Left forelimb (tissue), 1 donor: ENCODE data around the gene PDCD10.

Experiments
- DNase-seq: peaks from one replicate; pipeline ENCODE4 v3.0.0-alpha.2; 2018; ENCODE audit warnings: low spot score

PDCD10 gene

DNA sequence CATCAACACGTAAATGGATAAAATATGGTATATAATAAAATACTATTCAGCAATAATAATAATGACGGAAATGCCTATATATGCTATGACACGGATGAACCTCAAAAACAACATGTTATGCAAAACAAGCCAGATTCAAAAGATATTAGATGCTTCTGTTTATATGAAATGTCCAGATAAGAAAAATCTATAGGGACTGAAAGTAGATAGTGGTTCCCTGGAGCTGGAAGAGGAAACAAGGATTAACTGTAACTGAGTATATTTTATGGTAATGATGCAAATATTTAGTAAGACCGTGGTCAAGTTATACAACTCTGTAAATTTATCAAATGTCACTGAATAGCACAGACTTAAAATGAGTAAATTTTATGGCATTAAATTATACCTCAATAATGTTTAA lies 55.2 kb downstream of the PDCD10 start:
- DNase-seq: no peak

DNA sequence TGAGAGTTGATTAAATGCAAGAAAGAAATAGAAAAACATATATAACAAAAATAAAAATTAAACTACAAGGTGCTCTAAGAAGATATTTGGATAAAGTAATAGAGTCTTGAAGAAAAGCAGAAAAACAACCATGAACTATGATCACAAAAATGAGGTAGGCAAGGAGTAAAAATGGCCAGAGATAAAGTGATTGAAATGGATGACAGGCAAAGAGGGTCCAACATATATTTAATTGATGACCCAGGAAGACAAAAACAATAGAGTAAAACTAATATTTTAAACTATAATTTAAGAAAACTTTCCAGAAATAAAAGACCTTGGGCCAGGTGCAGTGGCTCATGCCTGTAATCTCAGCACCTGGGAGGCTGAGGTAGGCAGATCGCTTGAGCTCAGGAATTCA lies 58.8 kb downstream of the PDCD10 start:
- no peak for DNase-seq

- no peak for DNase-seq
Observed at GRCh38 chr3:167673221-167673620, 61.5 kb downstream of the PDCD10 start.

DNA sequence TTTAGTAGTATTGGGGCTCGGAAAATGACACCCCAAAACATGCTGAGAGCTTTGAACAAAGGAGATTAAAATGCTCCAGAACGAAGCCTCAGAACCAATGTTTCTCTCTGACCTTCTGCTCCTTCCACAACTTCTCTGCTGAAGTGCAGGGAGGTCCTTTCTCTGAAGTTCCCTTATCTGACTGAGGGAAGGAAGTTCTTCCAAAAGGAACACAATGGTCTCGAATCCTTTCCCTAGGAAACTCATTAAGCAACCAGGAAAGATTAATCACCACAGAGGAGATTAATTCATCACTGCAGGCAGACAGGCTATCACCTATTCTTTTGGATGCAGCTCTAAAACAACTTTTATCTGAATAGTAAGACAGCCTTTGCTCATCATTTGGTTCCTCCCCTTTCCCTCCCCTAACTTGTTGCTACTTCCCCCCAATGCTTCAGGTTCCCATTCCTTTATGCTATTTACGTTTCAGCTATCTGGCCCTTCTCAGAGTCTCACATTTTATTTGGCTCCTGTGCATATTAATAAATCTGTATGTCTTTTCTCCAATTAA lies 62.7 kb downstream of the PDCD10 start:
- DNase-seq: no peak

- DNase-seq: no peak
Observed at GRCh38 chr3:167669699-167670098, 65.0 kb downstream of the PDCD10 start.

- no peak for DNase-seq
Observed at GRCh38 chr3:167668651-167669050, 66.0 kb downstream of the PDCD10 start.

DNA sequence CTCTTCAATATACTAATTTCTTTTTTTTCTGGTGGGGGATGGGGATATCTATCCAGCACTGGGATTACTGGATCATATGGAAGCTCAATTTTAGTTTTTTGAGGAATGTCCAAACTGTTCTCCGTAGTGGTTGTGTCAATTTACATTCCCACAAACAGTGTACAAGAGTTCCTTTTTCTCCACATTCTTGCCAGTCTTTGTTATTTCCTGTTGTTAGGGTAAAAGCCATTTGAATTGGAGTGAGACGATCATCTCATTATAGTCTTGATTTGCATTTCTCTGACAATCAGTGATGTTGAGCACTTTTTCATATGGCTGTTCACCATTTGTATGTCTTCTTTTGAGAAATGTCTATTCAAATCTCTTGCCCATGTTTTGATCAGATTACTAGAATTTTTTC lies 68.1 kb downstream of the PDCD10 start:
- DNase-seq: no peak

DNA sequence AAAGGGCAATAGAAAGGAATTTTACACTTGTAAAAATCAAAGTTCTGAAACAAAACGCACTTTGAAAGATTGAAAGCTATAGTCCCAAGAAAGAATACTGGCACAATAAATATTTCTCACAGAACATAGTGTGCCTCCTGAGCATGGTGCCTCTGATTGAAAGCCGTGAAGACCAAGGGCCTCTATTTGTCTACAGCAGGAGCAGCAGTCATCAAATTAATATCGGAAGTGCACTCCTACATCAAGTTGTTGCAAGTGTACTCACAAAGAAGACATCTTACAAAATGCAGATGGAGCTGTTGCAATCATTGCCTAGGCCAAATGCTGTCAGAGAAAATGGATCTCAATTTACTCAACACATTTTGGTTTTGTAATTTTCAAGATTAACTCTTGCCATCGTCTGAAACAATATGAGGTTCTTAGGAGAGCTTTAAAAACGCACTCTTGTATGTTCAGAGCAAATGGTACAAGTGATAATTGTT lies 71.7 kb downstream of the PDCD10 start:
- DNase-seq: no peak

- no peak for DNase-seq
Observed at GRCh38 chr3:167657684-167658225, 76.9 kb downstream of the PDCD10 start.

GRCh38 chr3:167656821-167657220 lies 77.9 kb downstream of the PDCD10 start:
- no peak for DNase-seq

- DNase-seq: no peak
Observed at GRCh38 chr3:167653760-167654159, 80.9 kb downstream of the PDCD10 start, which contains the start of gene WDR49. Gene WDR49, minus strand, starts transcription at chr3:167653942. Its CDS starts 517 bp downstream, at chr3:167653425.

GRCh38 chr3:167653155-167653554 lies 81.5 kb downstream of the PDCD10 start:
- DNase-seq: no peak

DNA sequence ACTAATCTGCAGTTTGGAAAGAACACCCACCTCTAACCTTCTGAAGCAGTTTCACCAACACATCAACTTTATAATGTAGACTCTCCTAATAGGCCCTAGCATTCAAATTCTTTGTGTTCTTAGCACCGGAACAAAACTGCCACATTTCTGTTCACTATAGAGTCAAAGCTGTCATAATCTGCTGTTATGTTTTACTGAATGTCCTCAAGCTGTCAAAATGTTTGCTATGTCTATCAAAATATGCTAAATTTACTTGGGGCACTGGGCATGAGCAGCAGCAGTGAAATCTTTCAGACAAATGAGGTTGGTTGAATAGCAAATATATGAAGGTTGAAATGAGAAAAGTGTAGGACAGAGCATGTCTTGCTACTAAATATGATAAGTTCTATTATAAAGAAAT lies 82.9 kb downstream of the PDCD10 start:
- DNase-seq: no peak

DNA sequence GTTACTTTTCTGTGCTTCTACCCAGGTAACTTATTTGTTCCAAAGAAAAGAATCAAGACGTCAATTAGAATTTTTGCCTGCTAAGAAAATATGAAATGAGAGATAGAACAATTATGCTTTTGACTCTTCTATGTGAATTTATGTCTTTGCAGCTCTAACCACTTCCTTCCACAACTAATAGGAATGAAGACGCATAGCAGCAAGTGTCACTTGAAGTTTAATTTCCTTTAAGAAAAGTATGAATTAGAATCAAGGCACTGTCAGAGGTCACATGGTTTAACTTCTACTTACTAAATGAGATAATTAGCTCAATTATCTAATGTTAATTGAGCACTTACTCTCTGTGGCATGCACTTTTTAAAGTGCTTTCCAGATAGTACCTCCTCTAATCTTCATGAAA lies 84.2 kb downstream of the PDCD10 start:
- no peak for DNase-seq

GRCh38 chr3:167649746-167650145 lies 84.9 kb downstream of the PDCD10 start:
- DNase-seq: no peak

GRCh38 chr3:167644611-167645010 lies 90.1 kb downstream of the PDCD10 start:
- DNase-seq: no peak
